Measurements from ENCODE around the gene ITGA11. TPM values are rescaled to one million over a fixed set of nuclear protein-coding genes. Genes with fewer than 3 reads are reported as not detected.

Gene ITGA11
- total and polyA plus RNA-seq, 2 donors (not counting 1 experiment from before 2014, with no cell fraction given): not detected

DNA sequence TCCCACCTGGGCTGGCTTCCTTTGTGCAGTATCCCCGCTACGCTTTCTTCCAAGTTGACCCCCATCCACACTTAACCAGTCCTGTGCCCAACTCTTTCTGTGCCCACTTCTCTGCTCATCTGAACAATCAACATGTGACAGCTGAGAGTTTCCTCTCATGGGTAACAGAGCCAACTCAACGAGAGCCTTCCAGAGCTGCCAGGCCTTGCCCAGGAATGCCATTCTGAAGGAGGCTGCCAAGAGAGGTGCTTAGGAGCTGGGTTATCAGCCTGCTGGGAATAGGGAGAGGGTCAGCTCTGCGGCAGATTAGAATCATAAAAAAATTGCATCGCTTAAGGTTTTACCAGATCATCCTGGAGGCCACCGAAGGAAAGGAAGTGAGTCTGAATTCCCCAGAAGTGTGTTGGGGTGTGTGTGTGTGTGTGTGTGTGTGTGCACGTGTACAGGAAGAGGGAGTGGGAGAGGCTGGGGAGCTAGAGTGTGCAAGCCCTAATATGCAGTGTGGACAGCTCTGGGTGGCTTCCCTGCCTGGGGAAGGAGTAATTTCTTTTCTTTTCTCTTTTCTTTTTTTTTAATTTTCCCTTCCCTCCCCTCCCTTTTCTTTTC is 66.7 kb downstream of the ITGA11 start:
- H3K4me1 ChIP-seq (ENCODE audit: control insufficient read depth in 2 of 2, insufficient read depth in 2 of 2, low read length in 2 of 2): peaks cover 4 to 7% of the 10 kb centered on the region in 2 donors
- TF ChIP-seq EZH2 (IDR thresholded peaks at IDR 0.05; ENCODE audit: borderline replicate concordance, insufficient read depth, low read depth, low read length, poor library complexity, severe bottlenecking): no peak
- TF ChIP-seq, protein P1, sequence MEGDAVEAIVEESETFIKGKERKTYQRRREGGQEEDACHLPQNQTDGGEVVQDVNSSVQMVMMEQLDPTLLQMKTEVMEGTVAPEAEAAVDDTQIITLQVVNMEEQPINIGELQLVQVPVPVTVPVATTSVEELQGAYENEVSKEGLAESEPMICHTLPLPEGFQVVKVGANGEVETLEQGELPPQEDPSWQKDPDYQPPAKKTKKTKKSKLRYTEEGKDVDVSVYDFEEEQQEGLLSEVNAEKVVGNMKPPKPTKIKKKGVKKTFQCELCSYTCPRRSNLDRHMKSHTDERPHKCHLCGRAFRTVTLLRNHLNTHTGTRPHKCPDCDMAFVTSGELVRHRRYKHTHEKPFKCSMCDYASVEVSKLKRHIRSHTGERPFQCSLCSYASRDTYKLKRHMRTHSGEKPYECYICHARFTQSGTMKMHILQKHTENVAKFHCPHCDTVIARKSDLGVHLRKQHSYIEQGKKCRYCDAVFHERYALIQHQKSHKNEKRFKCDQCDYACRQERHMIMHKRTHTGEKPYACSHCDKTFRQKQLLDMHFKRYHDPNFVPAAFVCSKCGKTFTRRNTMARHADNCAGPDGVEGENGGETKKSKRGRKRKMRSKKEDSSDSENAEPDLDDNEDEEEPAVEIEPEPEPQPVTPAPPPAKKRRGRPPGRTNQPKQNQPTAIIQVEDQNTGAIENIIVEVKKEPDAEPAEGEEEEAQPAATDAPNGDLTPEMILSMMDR (IDR thresholded peaks at IDR 0.05): no peak
- Mint-ChIP-seq H3K4me1 (peaks cover 4% of the 10 kb centered on the region), H3K4me3 (no peak overlapping the region), H3K27ac (no peak overlapping the region), H3K27me3 (peaks cover 28% of the 10 kb centered on the region), H3K9me3 (ENCODE audit: insufficient read depth) (no peaks in the 10 kb centered on the region)
- 43% methylated on average over 4 of the region's 7 CpGs for WGBS (ENCODE audit: insufficient coverage)
- no peaks in the 10 kb centered on the region for H3K9me3 ChIP-seq (ENCODE audit: control extremely low read depth in 1 of 3, control insufficient read depth in 2 of 3, insufficient read depth in 1 of 3, low read length in 2 of 3)
- H3K4me2 ChIP-seq (replicated peaks; ENCODE audit: low read depth, low read length, poor library complexity, severe bottlenecking): no peak overlapping the region
- no peak for ATAC-seq (ENCODE audit: low read depth)
- H3K27me3 ChIP-seq (replicated peaks in 1 of 4; ENCODE audit: control extremely low read depth in 1 of 4, control insufficient read depth in 3 of 4, insufficient read depth in 4 of 4, low read length in 3 of 4): peaks cover 0 to 10% (median 0%) of the 10 kb centered on the region in 4 experiments
- ChIA-PET POLR2A (no interaction called here), CTCF (no interaction called here)
- no peak overlapping the region for H3K27ac ChIP-seq (ENCODE audit: low read length in 2 of 2)
- H3K4me3 ChIP-seq (ENCODE audit: control extremely low read depth in 1 of 5, extremely low read depth in 1 of 5, insufficient read depth in 1 of 5, low read depth in 2 of 5, low read length in 4 of 5): no peak overlapping the region
- H3K36me3 ChIP-seq (replicated peaks in 1 of 2; ENCODE audit: control extremely low read depth in 1 of 2, control insufficient read depth in 1 of 2, extremely low read depth in 1 of 2, insufficient read depth in 2 of 2, low read length in 1 of 2): no peaks in the 10 kb centered on the region
- intact Hi-C loops (cut with micrococcal nuclease): no loop called here
- no peak overlapping the region for H2AFZ ChIP-seq (ENCODE audit: insufficient read depth, low read depth, low read length, poor library complexity, severe bottlenecking)
- no peak overlapping the region for H3K9ac ChIP-seq (ENCODE audit: low read length)
- H3K79me2 ChIP-seq (ENCODE audit: control insufficient read depth, insufficient read depth, low read length): no peaks in the 10 kb centered on the region
- H4K20me1 ChIP-seq (ENCODE audit: control insufficient read depth, insufficient read depth, low read length, poor library complexity, severe bottlenecking): no peaks in the 10 kb centered on the region
- no peak for DNase-seq

DNA sequence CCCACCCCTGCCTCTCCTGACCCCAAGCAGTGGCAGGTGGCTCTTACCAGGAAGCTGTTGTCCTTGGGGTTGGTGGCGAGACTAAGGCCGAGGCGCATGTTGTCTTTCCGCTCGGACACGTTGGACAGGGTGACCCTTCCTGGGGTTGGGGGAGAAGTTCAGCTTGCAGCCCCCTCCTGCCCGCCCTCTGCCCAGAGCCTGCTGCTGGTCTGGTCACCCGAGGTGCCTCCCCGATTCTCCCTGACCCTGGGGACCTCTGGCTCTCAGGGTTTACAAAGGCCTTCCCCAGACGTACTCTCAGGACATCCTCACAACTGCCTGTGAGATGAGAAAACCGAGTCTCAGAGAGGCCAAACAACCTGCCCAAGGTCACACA is 67.3 kb downstream of the ITGA11 start:
- H3K27ac ChIP-seq (ENCODE audit: low read length in 2 of 2): no peak overlapping the region
- no peak for DNase-seq
- no peak overlapping the region for H3K9ac ChIP-seq (ENCODE audit: low read length)
- Mint-ChIP-seq H3K27me3 (peaks cover 25% of the 10 kb centered on the region), H3K27ac (no peak overlapping the region), H3K4me1 (peaks cover 4% of the 10 kb centered on the region), H3K4me3 (no peak overlapping the region), H3K9me3 (ENCODE audit: insufficient read depth) (no peaks in the 10 kb centered on the region)
- ChIA-PET POLR2A (no interaction called here), CTCF (no interaction called here)
- no peaks in the 10 kb centered on the region for H3K36me3 ChIP-seq (replicated peaks in 1 of 2; ENCODE audit: control extremely low read depth in 1 of 2, control insufficient read depth in 1 of 2, extremely low read depth in 1 of 2, insufficient read depth in 2 of 2, low read length in 1 of 2)
- WGBS (ENCODE audit: insufficient coverage): 85% methylated on average over 11 of the region's 11 CpGs
- peaks cover 0 to 10% (median 0%) of the 10 kb centered on the region in 4 experiments for H3K27me3 ChIP-seq (replicated peaks in 1 of 4; ENCODE audit: control extremely low read depth in 1 of 4, control insufficient read depth in 3 of 4, insufficient read depth in 4 of 4, low read length in 3 of 4)
- peaks cover 4 to 7% of the 10 kb centered on the region in 2 donors for H3K4me1 ChIP-seq (ENCODE audit: control insufficient read depth in 2 of 2, insufficient read depth in 2 of 2, low read length in 2 of 2)
- H3K79me2 ChIP-seq (ENCODE audit: control insufficient read depth, insufficient read depth, low read length): no peaks in the 10 kb centered on the region
- H3K4me2 ChIP-seq (replicated peaks; ENCODE audit: low read depth, low read length, poor library complexity, severe bottlenecking): no peak overlapping the region
- no peaks in the 10 kb centered on the region for H3K9me3 ChIP-seq (ENCODE audit: control extremely low read depth in 1 of 3, control insufficient read depth in 2 of 3, insufficient read depth in 1 of 3, low read length in 2 of 3)
- TF ChIP-seq, protein P1 (IDR thresholded peaks at IDR 0.05): no peak
- TF ChIP-seq EZH2 (IDR thresholded peaks at IDR 0.05; ENCODE audit: borderline replicate concordance, insufficient read depth, low read depth, low read length, poor library complexity, severe bottlenecking): no peak
- no peak overlapping the region for H2AFZ ChIP-seq (ENCODE audit: insufficient read depth, low read depth, low read length, poor library complexity, severe bottlenecking)
- H4K20me1 ChIP-seq (ENCODE audit: control insufficient read depth, insufficient read depth, low read length, poor library complexity, severe bottlenecking): no peaks in the 10 kb centered on the region
- intact Hi-C loops (cut with micrococcal nuclease): no loop called here
- no peak for ATAC-seq (ENCODE audit: low read depth)
- no peak overlapping the region for H3K4me3 ChIP-seq (ENCODE audit: control extremely low read depth in 1 of 5, extremely low read depth in 1 of 5, insufficient read depth in 1 of 5, low read depth in 2 of 5, low read length in 4 of 5)
